GM10266 (cell line): ENCODE measurements around the gene SH3TC1.

ENCODE experiments used
- DNase-seq: peaks from one replicate; pipeline ENCODE4 v3.0.0; 2012; ENCODE audit errors: extremely low spot score
- CTCF ChIP-seq: IDR thresholded peaks from 2 replicates; pipeline ENCODE4 v1.5.1; 2012; ENCODE audit warnings: mild to moderate bottlenecking, low read depth; ENCODE audit not compliant: control insufficient read depth, insufficient read depth; ENCODE audit errors: missing control alignments

The SH3TC1 gene

GRCh38 chr4:8270418-8270771 is 71.3 kb downstream of the SH3TC1 start:
- no peak for TF ChIP-seq CTCF
- no peak for DNase-seq

- no peak for TF ChIP-seq CTCF
- no peak for DNase-seq
Measured at GRCh38 chr4:8270912-8271815, 72.1 kb downstream of the SH3TC1 start.

GRCh38 chr4:8271821-8272220 is 72.7 kb downstream of the SH3TC1 start:
- DNase-seq = no peak
- TF ChIP-seq CTCF = no peak

- DNase-seq = no peak
- no peak for TF ChIP-seq CTCF
Measured at GRCh38 chr4:8272472-8273428, 73.7 kb downstream of the SH3TC1 start.

- no peak for TF ChIP-seq CTCF
- DNase-seq = no peak
Measured at GRCh38 chr4:8273450-8273849, 74.4 kb downstream of the SH3TC1 start.

- no peak for TF ChIP-seq CTCF
- no peak for DNase-seq
Measured at GRCh38 chr4:8274066-8274652, 75.1 kb downstream of the SH3TC1 start.
